Esophagus muscularis mucosa (tissue), 4 donors: ENCODE data around the gene DUSP18. TPM values are rescaled to one million over a fixed set of nuclear protein-coding genes. Genes with fewer than 3 reads are reported as not detected.
A peak's percentile ranks its signal among the peaks of the same experiment; 100 is the strongest.
"Not testable (repeated sequence)": the region's sequence is repeated elsewhere in the genome, so short reads cannot be mapped to it uniquely, and the experiment has no call there.

Source experiments
- DNase-seq: peaks from one replicate; pipeline ENCODE4 v3.0.0-alpha.2; 2017; ENCODE audit errors: extremely low spot score
- H3K27ac ChIP-seq, 4 donors: fragments of 200-600 bp; sonication (generic); replicated peaks in 1 of 4; 1 replicate in 3 of 4; 2 replicates in 1 of 4; pipeline ENCODE4 v1.5.1; 2016 to 2019; ENCODE audit warnings: mild to moderate bottlenecking in 1 of 4
- H3K27me3 ChIP-seq, 4 donors: fragments of 200-600 bp; sonication (generic); one replicate each; pipeline versions ENCODE4 v1.5.1 to v1.6.0; 2016 to 2019
- H3K36me3 ChIP-seq, 4 donors: fragments of 200-600 bp; sonication (generic); one replicate each; pipeline ENCODE4 v1.5.1; 2016 to 2019
- H3K4me1 ChIP-seq, 4 donors: fragments of 200-600 bp; sonication (generic); one replicate each; pipeline ENCODE4 v1.5.1; 2016 to 2019
- H3K4me3 ChIP-seq, 4 donors: fragments of 200-600 bp; sonication (generic); 1 replicate in 2 of 4; 2 replicates in 2 of 4; pipeline ENCODE4 v1.5.1; 2016 to 2019; ENCODE audit warnings: mild to moderate bottlenecking in 4 of 4, moderate library complexity in 1 of 4
- H3K9me3 ChIP-seq, 4 donors: fragments of 200-600 bp; sonication (generic); 1 replicate in 3 of 4; 2 replicates in 1 of 4; pipeline ENCODE4 v1.5.1; 2016 to 2019
- EP300 ChIP-seq: sonication (generic); formaldehyde crosslinking; IDR thresholded peaks from one replicate; pipeline ENCODE4 v1.6.1; 2017; ENCODE audit warnings: antibody characterized with exemption
- POLR2A ChIP-seq: fragments of 450-650 bp; IDR thresholded peaks from one replicate; pipeline ENCODE4 v1.6.1; 2017; ENCODE audit warnings: antibody characterized with exemption, moderate library complexity, mild to moderate bottlenecking, low read depth
- POLR2AphosphoS5 ChIP-seq, 2 donors: sonication (generic); formaldehyde crosslinking; IDR thresholded peaks; one replicate each; pipeline ENCODE4 v1.6.1; 2017; ENCODE audit warnings: antibody characterized with exemption in 2 of 2
- WGBS: methylation state at CpG from one replicate; pipeline ENCODE4 v1.1.5; 2018; 5-methylcytosine and 5-hydroxymethylcytosine counted together
- intact Hi-C: fragments of 100-400 bp; cut with DNase I; formaldehyde crosslinking; loops from one replicate; pipeline ENCODE4 v1.15.1; 2023
- total RNA-seq, 4 donors: library from RNA; depleted of rRNA; stranded (reverse); fragments of >200 nt; gene quantifications; one replicate each; pipeline versions ENCODE4 v1.1.0 to v1.2.1, GENCODE V29; 2016
- TF ChIP-seq, protein P1 (sequence below), 3 experiments: fragments of 200-600 bp in 2 of 3; fragments of 450-650 bp in 1 of 3; sonication (generic) in 2 of 3; IDR thresholded peaks; one replicate each; pipeline ENCODE4 v1.5.1; 2017 to 2019; ENCODE audit warnings: antibody characterized with exemption in 3 of 3, mild to moderate bottlenecking in 2 of 3, moderate library complexity in 1 of 3

Gene DUSP18
- total RNA-seq = 10 to 100 TPM in 2 of 4 donors, 1 to 10 TPM in 2; 6.5 to 11.5 (median 9.8) TPM

- intact Hi-C loops = loop anchor here (2.0 kb wide), 1 partner anchor 33 kb away; the partner anchor contains the start of gene SLC35E4
- Histone ChIP-seq H3K4me1 (peaks cover 9 to 25% (median 24%) of the 10 kb centered on the region in 4 donors), H3K9me3 (no peaks in the 10 kb centered on the region), H3K27me3 (no peaks in the 10 kb centered on the region), H3K4me3 (peak within 1 kb of the TSS; percentile 79 to 91 (median 81)), H3K27ac (peak within 1 kb of the TSS; percentile 61 to 65 (median 62)), H3K36me3 (peaks cover 0 to 22% (median 16%) of the 10 kb centered on the region in 4 donors)
- TF ChIP-seq EP300 (no peak), POLR2AphosphoS5 (IDR thresholded peaks at IDR 0.05) (peak; percentile 79 to 89)
- TF ChIP-seq, protein P1, sequence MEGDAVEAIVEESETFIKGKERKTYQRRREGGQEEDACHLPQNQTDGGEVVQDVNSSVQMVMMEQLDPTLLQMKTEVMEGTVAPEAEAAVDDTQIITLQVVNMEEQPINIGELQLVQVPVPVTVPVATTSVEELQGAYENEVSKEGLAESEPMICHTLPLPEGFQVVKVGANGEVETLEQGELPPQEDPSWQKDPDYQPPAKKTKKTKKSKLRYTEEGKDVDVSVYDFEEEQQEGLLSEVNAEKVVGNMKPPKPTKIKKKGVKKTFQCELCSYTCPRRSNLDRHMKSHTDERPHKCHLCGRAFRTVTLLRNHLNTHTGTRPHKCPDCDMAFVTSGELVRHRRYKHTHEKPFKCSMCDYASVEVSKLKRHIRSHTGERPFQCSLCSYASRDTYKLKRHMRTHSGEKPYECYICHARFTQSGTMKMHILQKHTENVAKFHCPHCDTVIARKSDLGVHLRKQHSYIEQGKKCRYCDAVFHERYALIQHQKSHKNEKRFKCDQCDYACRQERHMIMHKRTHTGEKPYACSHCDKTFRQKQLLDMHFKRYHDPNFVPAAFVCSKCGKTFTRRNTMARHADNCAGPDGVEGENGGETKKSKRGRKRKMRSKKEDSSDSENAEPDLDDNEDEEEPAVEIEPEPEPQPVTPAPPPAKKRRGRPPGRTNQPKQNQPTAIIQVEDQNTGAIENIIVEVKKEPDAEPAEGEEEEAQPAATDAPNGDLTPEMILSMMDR (IDR thresholded peaks at IDR 0.05) = peak; percentile 13 to 51 (median 32)
- 4% methylated on average over 4 of the region's 77 CpGs for WGBS
- peak; percentile 98 for DNase-seq
Observed at GRCh38 chr22:30667494-30668385, at the start of gene DUSP18. Gene DUSP18 (minus strand): TSS chr22:30667875. CDS start chr22:30664003, 3,872 bp downstream.

GRCh38 chr22:30714062-30714461 is 46.4 kb upstream of the DUSP18 start:
- DNase-seq = no peak
- H3K27ac ChIP-seq = no peak overlapping the region
- WGBS = 98% methylated on average over 2 of the region's 2 CpGs
- TF ChIP-seq EP300 = no peak
- TF ChIP-seq POLR2AphosphoS5 (IDR thresholded peaks at IDR 0.05) = no peak
- TF ChIP-seq, protein P1 (IDR thresholded peaks at IDR 0.05) = no peak
- TF ChIP-seq POLR2A = no peak
- H3K9me3 ChIP-seq = no peaks in the 10 kb centered on the region
- intact Hi-C loops = no loop called here
- no peaks in the 10 kb centered on the region for H3K27me3 ChIP-seq
- no peaks in the 10 kb centered on the region for H3K4me1 ChIP-seq
- H3K4me3 ChIP-seq = no peak overlapping the region
- H3K36me3 ChIP-seq = no peaks in the 10 kb centered on the region

GRCh38 chr22:30712094-30712493 is 44.4 kb upstream of the DUSP18 start:
- DNase-seq = no peak
- Histone ChIP-seq H3K4me1 (no peaks in the 10 kb centered on the region), H3K9me3 (no peaks in the 10 kb centered on the region), H3K36me3 (no peaks in the 10 kb centered on the region), H3K27ac (no peak overlapping the region), H3K27me3 (no peaks in the 10 kb centered on the region), H3K4me3 (no peak overlapping the region)
- intact Hi-C loops = no loop called here
- TF ChIP-seq, protein P1 (IDR thresholded peaks at IDR 0.05) = no peak
- TF ChIP-seq POLR2AphosphoS5 (IDR thresholded peaks at IDR 0.05) = no peak
- TF ChIP-seq POLR2A = no peak
- TF ChIP-seq EP300 = no peak
- WGBS = 90% methylated on average over 1 of the region's 1 CpG

DNA sequence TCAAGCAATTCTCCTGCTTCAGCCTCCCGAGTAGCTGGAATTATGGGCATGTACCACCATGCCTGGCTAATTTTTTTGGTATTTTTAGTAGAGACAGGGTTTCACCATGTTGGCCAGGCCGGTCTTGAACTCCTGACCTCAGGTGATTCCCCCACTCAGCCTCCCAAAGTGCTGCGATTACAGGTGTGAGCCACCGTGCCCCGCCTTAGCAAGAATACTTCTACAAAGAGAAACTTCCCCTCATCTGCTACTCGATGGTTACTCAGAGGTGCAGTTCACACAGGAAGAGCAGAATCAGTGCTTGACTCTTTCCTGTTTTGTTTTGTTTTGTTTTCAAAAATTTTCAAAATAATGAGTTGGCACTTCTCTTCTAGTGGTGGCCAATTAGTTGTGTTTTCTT is 42.3 kb upstream of the DUSP18 start:
- WGBS = 86% methylated on average over 6 of the region's 6 CpGs
- intact Hi-C loops, H3K4me3 ChIP-seq, DNase-seq, H3K9me3 ChIP-seq, H3K27me3 ChIP-seq, H3K27ac ChIP-seq, H3K4me1 ChIP-seq, H3K36me3 ChIP-seq: not testable (repeated sequence)

- intact Hi-C loops = no loop called here
- Histone ChIP-seq H3K4me3 (no peak overlapping the region), H3K27ac (no peak overlapping the region), H3K4me1 (no peaks in the 10 kb centered on the region), H3K36me3 (no peaks in the 10 kb centered on the region), H3K27me3 (no peaks in the 10 kb centered on the region), H3K9me3 (no peaks in the 10 kb centered on the region)
- TF ChIP-seq EP300 (no peak), POLR2AphosphoS5 (IDR thresholded peaks at IDR 0.05) (no peak), POLR2A (no peak)
- TF ChIP-seq, protein P1 (IDR thresholded peaks at IDR 0.05) = no peak
- 64% methylated on average over 11 of the region's 11 CpGs for WGBS
- no peak for DNase-seq
Observed at GRCh38 chr22:30705710-30706651, 38.3 kb upstream of the DUSP18 start.
